Muscle layer of duodenum (tissue), 2 donors: ENCODE results near the gene ZNF470.

Source experiments
- H3K27ac ChIP-seq: one replicate; pipeline ENCODE4 v1.7.0; 2013; ENCODE audit warnings: mild to moderate bottlenecking, low read length
- H3K27me3 ChIP-seq: one replicate; pipeline ENCODE4 v1.7.0; 2013; ENCODE audit warnings: low read depth, mild to moderate bottlenecking, control low read depth, low read length
- H3K36me3 ChIP-seq, 2 donors: one replicate each; pipeline ENCODE4 v1.7.0; 2013; ENCODE audit warnings: low read length in 2 of 2, control low read depth in 1 of 2, mild to moderate bottlenecking in 1 of 2; ENCODE audit not compliant: insufficient read depth in 2 of 2, control insufficient read depth in 1 of 2
- H3K4me1 ChIP-seq, 2 donors: one replicate each; pipeline ENCODE4 v1.7.0; 2013; ENCODE audit warnings: low read length in 2 of 2, mild to moderate bottlenecking in 2 of 2, control low read depth in 1 of 2, moderate library complexity in 1 of 2; ENCODE audit not compliant: insufficient read depth in 2 of 2, control insufficient read depth in 1 of 2
- H3K4me3 ChIP-seq, 2 donors: one replicate each; pipeline ENCODE4 v1.7.0; 2013; ENCODE audit warnings: low read length in 2 of 2, low read depth in 1 of 2, mild to moderate bottlenecking in 1 of 2
- H3K9me3 ChIP-seq, 2 donors: one replicate each; pipeline ENCODE4 v1.7.0; 2013; ENCODE audit warnings: low read length in 2 of 2, control low read depth in 1 of 2, mild to moderate bottlenecking in 1 of 2; ENCODE audit not compliant: control insufficient read depth in 1 of 2
- donor health status: healthy.

The ZNF470 gene

GRCh38 chr19:56572589-56572988 lies 5.3 kb downstream of the ZNF470 start:
- no peak overlapping the region for H3K27ac ChIP-seq
- peaks cover 66 to 73% of the 10 kb centered on the region in 2 donors for H3K9me3 ChIP-seq
- peaks cover 37 to 87% of the 10 kb centered on the region in 2 donors for H3K36me3 ChIP-seq
- H3K27me3 ChIP-seq, result no peaks in the 10 kb centered on the region
- peaks cover 0 to 7% of the 10 kb centered on the region in 2 donors for H3K4me1 ChIP-seq
- peak overlapping the region in 1 of 2 donors; percentile 47 for H3K4me3 ChIP-seq

- Histone ChIP-seq H3K4me3 (peak overlapping the region in 1 of 2 donors; percentile 47), H3K4me1 (no peaks in the 10 kb centered on the region), H3K27ac (no peak overlapping the region), H3K9me3 (peaks cover 77 to 79% of the 10 kb centered on the region in 2 donors), H3K27me3 (no peaks in the 10 kb centered on the region), H3K36me3 (peaks cover 37 to 93% of the 10 kb centered on the region in 2 donors)
Observed at GRCh38 chr19:56573914-56574313, 6.6 kb downstream of the ZNF470 start.

GRCh38 chr19:56577719-56578602 lies 10.7 kb downstream of the ZNF470 start:
- H3K4me1 ChIP-seq, result no peaks in the 10 kb centered on the region
- no peaks in the 10 kb centered on the region for H3K27me3 ChIP-seq
- peak overlapping the region; percentile 5 to 56 for H3K4me3 ChIP-seq
- H3K9me3 ChIP-seq, result peaks cover 88 to 92% of the 10 kb centered on the region in 2 donors
- H3K27ac ChIP-seq, result no peak overlapping the region
- peaks cover 25 to 79% of the 10 kb centered on the region in 2 donors for H3K36me3 ChIP-seq

GRCh38 chr19:56594446-56594782 lies 27.1 kb downstream of the ZNF470 start:
- Histone ChIP-seq H3K36me3 (peaks cover 0 to 17% of the 10 kb centered on the region in 2 donors), H3K27ac (no peak overlapping the region), H3K9me3 (peaks cover 0 to 13% of the 10 kb centered on the region in 2 donors), H3K4me3 (peak overlapping the region; percentile 84 to 100), H3K4me1 (peaks cover 4 to 10% of the 10 kb centered on the region in 2 donors), H3K27me3 (no peaks in the 10 kb centered on the region)

- Histone ChIP-seq H3K4me3 (peak within 1 kb of the TSS; percentile 84 to 100), H3K27me3 (no peaks in the 10 kb centered on the region), H3K9me3 (peaks cover 0 to 8% of the 10 kb centered on the region in 2 donors), H3K27ac (peak within 1 kb of the TSS; percentile 37), H3K4me1 (peaks cover 4 to 10% of the 10 kb centered on the region in 2 donors), H3K36me3 (peaks cover 0 to 17% of the 10 kb centered on the region in 2 donors)
Observed at GRCh38 chr19:56594783-56595547, 27.7 kb downstream of the ZNF470 start, which contains the start of gene ZNF71. Gene ZNF71 (plus strand): TSS chr19:56595302. CDS start chr19:56601559, 6,257 bp downstream.

- H3K4me1 ChIP-seq, result peaks cover 4 to 10% of the 10 kb centered on the region in 2 donors
- peaks cover 0 to 2% of the 10 kb centered on the region in 2 donors for H3K9me3 ChIP-seq
- H3K4me3 ChIP-seq, result peak overlapping the region; percentile 84 to 100
- H3K36me3 ChIP-seq, result peaks cover 0 to 18% of the 10 kb centered on the region in 2 donors
- no peaks in the 10 kb centered on the region for H3K27me3 ChIP-seq
- peak overlapping the region; percentile 37 for H3K27ac ChIP-seq
Observed at GRCh38 chr19:56595548-56595899, 28.3 kb downstream of the ZNF470 start.

GRCh38 chr19:56596676-56597075 lies 29.4 kb downstream of the ZNF470 start:
- Histone ChIP-seq H3K9me3 (peaks cover 2 to 8% of the 10 kb centered on the region in 2 donors), H3K27me3 (no peaks in the 10 kb centered on the region), H3K4me1 (peaks cover 4 to 10% of the 10 kb centered on the region in 2 donors), H3K27ac (no peak overlapping the region), H3K36me3 (peaks cover 9 to 30% of the 10 kb centered on the region in 2 donors), H3K4me3 (peak overlapping the region in 1 of 2 donors; percentile 100)

- Histone ChIP-seq H3K27me3 (no peaks in the 10 kb centered on the region), H3K4me1 (peaks cover 4 to 10% of the 10 kb centered on the region in 2 donors)
Observed at GRCh38 chr19:56597696-56598095, 30.4 kb downstream of the ZNF470 start.

GRCh38 chr19:56601375-56601774 lies 34.1 kb downstream of the ZNF470 start:
- H3K36me3 ChIP-seq, result peaks cover 9 to 62% of the 10 kb centered on the region in 2 donors
- no peak overlapping the region for H3K27ac ChIP-seq
- H3K27me3 ChIP-seq, result no peaks in the 10 kb centered on the region
- peaks cover 21 to 27% of the 10 kb centered on the region in 2 donors for H3K9me3 ChIP-seq
- H3K4me1 ChIP-seq, result peaks cover 0 to 3% of the 10 kb centered on the region in 2 donors
- peak overlapping the region in 1 of 2 donors; percentile 26 for H3K4me3 ChIP-seq

More at GRCh38 chr19:56597696-56598095, 30.4 kb downstream of the ZNF470 start:
- Histone ChIP-seq H3K36me3 (peaks cover 9 to 40% of the 10 kb centered on the region in 2 donors), H3K27ac (no peak overlapping the region), H3K9me3 (peaks cover under 1 to 9% of the 10 kb centered on the region in 2 donors), H3K4me3 (no peak overlapping the region)

- Histone ChIP-seq H3K27me3 (no peaks in the 10 kb centered on the region), H3K27ac (no peak overlapping the region), H3K36me3 (peaks cover 11 to 54% of the 10 kb centered on the region in 2 donors), H3K9me3 (peaks cover 21 to 42% of the 10 kb centered on the region in 2 donors), H3K4me1 (no peaks in the 10 kb centered on the region), H3K4me3 (no peak overlapping the region)
Observed at GRCh38 chr19:56603829-56604228, 36.6 kb downstream of the ZNF470 start.
